SK-N-SH (cell line): ENCODE data around the gene RAB4B. TPM values are rescaled to one million over a fixed set of nuclear protein-coding genes. Genes with fewer than 3 reads are reported as not detected.
"Not testable (repeated sequence)": the region's sequence is repeated elsewhere in the genome, so short reads cannot be mapped to it uniquely, and the experiment has no call there.

Experiments used
- CTCF ChIA-PET: fragments of 300-600, 350-600 bp; formaldehyde crosslinking; extraction: SDS; loops from one replicate; lab custom pipeline; 2021; lab: Yijun Ruan, JAX
- POLR2A ChIA-PET: fragments of 350-600 bp; sonication (Branson Sonifier 250); formaldehyde crosslinking; extraction: SDS; loops from one replicate; lab custom pipeline; 2020; ENCODE audit warnings: antibody characterized with exemption, inconsistent platforms; lab: Yijun Ruan, JAX
- DNase-seq: peaks from one replicate; pipeline ENCODE4 v3.0.0; 2012
- H2AFZ ChIP-seq: fragments of 200-600 bp; sonication (generic); 2 replicates; pipeline ENCODE4 v1.8.1; 2016; ENCODE audit warnings: antibody characterized with exemption, mild to moderate bottlenecking, low read depth
- H3F3A ChIP-seq: fragments of 200-600 bp; sonication (generic); replicated peaks from 2 replicates; pipeline ENCODE3; 2016; ENCODE audit warnings: antibody characterized with exemption, mild to moderate bottlenecking; ENCODE audit not compliant: insufficient read depth
- H3K27ac ChIP-seq, 2 experiments: fragments of 200-500 bp in 1 of 2; fragments of 200-600 bp in 1 of 2; sonication (Bioruptor generic) in 1 of 2; sonication (generic), shearing (Covaris generic) in 1 of 2; 2 replicates each; pipeline versions ENCODE4 v1.5.1 to v1.6.1; 2014 to 2016; ENCODE audit warnings: low read depth in 2 of 2, inconsistent platforms in 1 of 2, low read length in 1 of 2, mild to moderate bottlenecking in 1 of 2, mixed read lengths in 1 of 2
- H3K27me3 ChIP-seq: fragments of 200-600 bp; sonication (generic), shearing (Covaris generic); 2 replicates; pipeline ENCODE4 v1.6.1; 2016; ENCODE audit warnings: mixed run types; ENCODE audit not compliant: insufficient read depth
- H3K36me3 ChIP-seq, 2 experiments: fragments of 200-500 bp in 1 of 2; fragments of 200-600 bp in 1 of 2; sonication (Bioruptor generic) in 1 of 2; sonication (generic) in 1 of 2; replicated peaks in 1 of 2; 2 replicates each; pipeline versions ENCODE3 to v1.5.1; 2014 to 2016; ENCODE audit warnings: low read length in 1 of 2, mild to moderate bottlenecking in 1 of 2; ENCODE audit not compliant: insufficient read depth in 2 of 2, control insufficient read depth in 1 of 2
- H3K4me1 ChIP-seq, 2 experiments: fragments of 200-500 bp in 1 of 2; fragments of 200-600 bp in 1 of 2; sonication (Bioruptor generic) in 1 of 2; sonication (generic), shearing (Covaris generic) in 1 of 2; 2 replicates each; pipeline versions ENCODE4 v1.5.1 to v1.6.1; 2014 to 2016; ENCODE audit warnings: low read depth in 1 of 2, low read length in 1 of 2, mixed run types in 1 of 2; ENCODE audit not compliant: insufficient read depth in 2 of 2, control insufficient read depth in 1 of 2
- H3K4me2 ChIP-seq: fragments of 200-600 bp; sonication (generic), shearing (Covaris generic); 2 replicates; pipeline ENCODE4 v1.6.1; 2017; ENCODE audit warnings: mixed run types
- H3K4me3 ChIP-seq, 2 experiments: fragments of 200-500 bp in 1 of 2; fragments of 200-600 bp in 1 of 2; sonication (Bioruptor generic) in 1 of 2; sonication (generic), shearing (Covaris generic) in 1 of 2; 2 replicates each; pipeline versions ENCODE4 v1.5.1 to v1.8.1; 2014 to 2016; ENCODE audit warnings: low read depth in 2 of 2, inconsistent platforms in 1 of 2, low read length in 1 of 2, mild to moderate bottlenecking in 1 of 2, mixed read lengths in 1 of 2, moderate library complexity in 1 of 2
- H3K79me2 ChIP-seq: fragments of 200-600 bp; sonication (generic); 2 replicates; pipeline ENCODE4 v1.8.1; 2017; ENCODE audit warnings: mild to moderate bottlenecking; ENCODE audit not compliant: insufficient read depth
- H3K9ac ChIP-seq: fragments of 200-600 bp; sonication (generic); 2 replicates; pipeline ENCODE4 v1.6.1; 2017; ENCODE audit warnings: mixed run types
- H3K9me2 ChIP-seq: fragments of 200-600 bp; sonication (generic); 2 replicates; pipeline ENCODE4 v1.6.1; 2017; ENCODE audit warnings: mixed run types
- H3K9me3 ChIP-seq: fragments of 200-600 bp; sonication (generic); 2 replicates; pipeline ENCODE4 v1.6.1; 2017; ENCODE audit warnings: mixed run types, mild to moderate bottlenecking, moderate library complexity
- H4K20me1 ChIP-seq: fragments of 200-600 bp; sonication (generic); 2 replicates; pipeline ENCODE4 v1.6.1; 2017; ENCODE audit warnings: mild to moderate bottlenecking, mixed run types; ENCODE audit not compliant: insufficient read depth
- NFIC ChIP-seq: IDR thresholded peaks from 2 replicates; pipeline ENCODE4 v1.4.0; 2012; ENCODE audit warnings: borderline replicate concordance
- RAD21 ChIP-seq: IDR thresholded peaks from 2 replicates; pipeline ENCODE4 v1.6.1; 2012; ENCODE audit warnings: mild to moderate bottlenecking, low read length
- SMC3 ChIP-seq: IDR thresholded peaks from 2 replicates; pipeline ENCODE4 v1.6.1; 2012; ENCODE audit warnings: low read depth, low read length, improper control_type of control experiment
- WGBS: methylation state at CpG from one replicate; pipeline ENCODE4 v1.1.6; 2017; ENCODE audit warnings: low lambda C conversion rate; 5-methylcytosine and 5-hydroxymethylcytosine counted together
- polyA plus RNA-seq, 3 experiments: library from polyadenylated mRNA; depleted of rRNA; stranded (reverse); fragments of >200 nt; gene quantifications; 2 replicates each; pipeline ENCODE4 v1.2.3, GENCODE V29; 2012
- TF ChIP-seq, protein P1 (sequence below): fragments of 200-600 bp; sonication (generic); IDR thresholded peaks from 2 replicates; pipeline ENCODE4 v1.6.1; 2017; ENCODE audit warnings: antibody characterized with exemption, mild to moderate bottlenecking, moderate library complexity

The RAB4B gene
- polyA plus RNA-seq, 1 of the 3 experiments (the other 2 are of a cell fraction), result 53.2 TPM

DNA sequence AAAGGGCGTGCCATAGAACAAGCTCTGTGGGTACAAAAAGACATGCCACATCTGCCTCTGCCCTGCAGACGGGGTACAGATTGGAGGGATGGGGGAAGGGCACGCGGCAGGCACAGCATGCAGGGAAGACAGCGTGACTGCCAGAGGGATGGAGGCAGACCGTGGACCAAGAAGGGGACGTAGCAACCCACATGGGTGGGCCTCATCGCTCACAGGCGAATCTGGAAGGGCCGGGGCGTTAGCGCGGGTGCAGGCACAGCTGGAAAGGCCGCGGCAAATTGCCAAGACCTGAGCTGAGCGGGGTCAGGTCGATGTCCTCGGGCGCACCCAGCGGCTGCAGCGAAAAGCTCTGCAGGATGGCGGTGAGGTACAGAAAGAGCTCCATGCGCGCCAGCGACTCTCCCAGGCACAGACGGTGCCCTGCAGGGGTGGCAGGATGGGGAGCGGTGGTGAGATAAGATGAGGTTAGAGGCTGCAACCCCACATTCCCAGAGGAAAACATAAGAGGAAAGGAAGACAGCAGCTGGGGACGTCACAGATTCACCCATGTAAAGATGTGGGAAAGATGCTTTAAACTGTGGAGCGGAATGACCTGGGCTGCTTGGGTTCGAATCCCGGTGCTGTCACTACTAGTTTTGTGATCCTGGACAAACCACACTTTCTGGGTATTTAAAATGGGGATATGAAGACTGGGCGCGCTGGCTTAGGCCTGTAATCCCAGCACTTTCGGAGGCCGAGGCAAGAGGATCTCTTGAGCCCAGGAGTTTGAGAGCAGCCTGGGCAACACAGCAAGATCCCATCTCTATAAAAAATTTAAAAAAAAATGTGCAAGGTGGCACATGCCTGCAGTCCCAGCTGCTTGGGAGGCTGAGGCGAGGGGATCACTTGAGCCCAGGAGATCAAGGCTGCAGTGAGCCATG is 40.7 kb downstream of the RAB4B start:
- WGBS, result 35% methylated on average over 24 of the region's 36 CpGs
- H3K27me3 ChIP-seq, H3K9me2 ChIP-seq, H3K4me3 ChIP-seq, POLR2A ChIA-PET, H4K20me1 ChIP-seq, H3F3A ChIP-seq: not testable (repeated sequence)
- peak; percentile 57 for DNase-seq
- H3K4me2 ChIP-seq, result peak overlapping the region; percentile 68; the same call in 1 of the 2 replicates
- TF ChIP-seq RAD21, result peak; percentile 15; the same call in 1 of the 2 replicates
- TF ChIP-seq, protein P1, sequence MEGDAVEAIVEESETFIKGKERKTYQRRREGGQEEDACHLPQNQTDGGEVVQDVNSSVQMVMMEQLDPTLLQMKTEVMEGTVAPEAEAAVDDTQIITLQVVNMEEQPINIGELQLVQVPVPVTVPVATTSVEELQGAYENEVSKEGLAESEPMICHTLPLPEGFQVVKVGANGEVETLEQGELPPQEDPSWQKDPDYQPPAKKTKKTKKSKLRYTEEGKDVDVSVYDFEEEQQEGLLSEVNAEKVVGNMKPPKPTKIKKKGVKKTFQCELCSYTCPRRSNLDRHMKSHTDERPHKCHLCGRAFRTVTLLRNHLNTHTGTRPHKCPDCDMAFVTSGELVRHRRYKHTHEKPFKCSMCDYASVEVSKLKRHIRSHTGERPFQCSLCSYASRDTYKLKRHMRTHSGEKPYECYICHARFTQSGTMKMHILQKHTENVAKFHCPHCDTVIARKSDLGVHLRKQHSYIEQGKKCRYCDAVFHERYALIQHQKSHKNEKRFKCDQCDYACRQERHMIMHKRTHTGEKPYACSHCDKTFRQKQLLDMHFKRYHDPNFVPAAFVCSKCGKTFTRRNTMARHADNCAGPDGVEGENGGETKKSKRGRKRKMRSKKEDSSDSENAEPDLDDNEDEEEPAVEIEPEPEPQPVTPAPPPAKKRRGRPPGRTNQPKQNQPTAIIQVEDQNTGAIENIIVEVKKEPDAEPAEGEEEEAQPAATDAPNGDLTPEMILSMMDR, result peak; percentile 46; the same call in 1 of the 2 replicates
- peak; percentile 42; the same call in 1 of the 2 replicates for TF ChIP-seq NFIC
- TF ChIP-seq, all 33 proteins: peak for 3; not testable (repeated sequence) for 30
- not testable (repeated sequence) for H3K27ac ChIP-seq, H2AFZ ChIP-seq, H3K4me1 ChIP-seq, H3K79me2 ChIP-seq, H3K36me3 ChIP-seq, H3K9ac ChIP-seq, H3K9me3 ChIP-seq
- CTCF ChIA-PET, result interaction anchor here (1.3 to 5.4 kb wide), 8 partner anchors 9 to 156 kb away, joined by 3 to 44 read pairs (median 4); partner anchors contain the start of gene MIA

DNA sequence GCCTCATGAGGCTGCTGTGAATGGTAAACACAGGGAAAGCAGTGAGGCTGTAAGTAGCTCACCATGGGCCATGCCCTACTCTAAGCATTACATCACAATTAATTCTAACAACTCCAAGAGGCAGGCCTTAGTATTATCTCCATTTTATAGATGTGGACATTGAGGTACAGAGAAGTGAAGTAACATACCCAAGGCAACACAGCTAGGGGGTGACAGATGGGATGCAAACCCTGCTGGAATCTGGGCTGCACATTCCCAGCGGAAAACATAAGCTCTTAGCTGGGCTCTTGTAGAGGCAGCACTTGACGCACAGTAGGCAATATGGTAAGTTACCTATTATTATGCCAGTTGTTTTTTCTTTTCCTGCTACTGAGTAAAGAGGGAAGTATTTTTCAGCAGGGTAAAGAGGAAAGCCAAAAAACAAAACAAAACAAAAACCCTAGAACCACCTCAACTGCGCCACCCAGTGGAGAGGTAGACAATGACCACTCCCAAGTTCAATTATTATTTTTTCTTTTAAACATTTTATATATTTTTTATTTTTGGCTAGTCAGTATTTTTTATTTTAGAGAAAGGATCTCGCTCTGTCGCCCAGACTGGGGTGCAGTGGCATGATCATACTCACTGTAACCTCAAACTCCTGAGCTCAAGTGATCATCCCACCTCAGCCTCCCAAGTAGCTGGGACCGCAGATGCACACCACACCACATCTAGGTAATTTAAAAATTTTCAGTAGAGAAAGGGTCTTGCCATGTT is 41.6 kb downstream of the RAB4B start:
- H3K4me1 ChIP-seq, H3K36me3 ChIP-seq, H3K4me3 ChIP-seq, H3K9me3 ChIP-seq, H3K9me2 ChIP-seq, H4K20me1 ChIP-seq, H3K4me2 ChIP-seq, DNase-seq, H3F3A ChIP-seq, H2AFZ ChIP-seq, H3K9ac ChIP-seq, H3K27ac ChIP-seq, POLR2A ChIA-PET: not testable (repeated sequence)
- 49% methylated on average over 6 of the region's 6 CpGs for WGBS
- TF ChIP-seq, protein P1, result peak; percentile 73
- peak; percentile 63 for TF ChIP-seq RAD21
- peak; percentile 46 for TF ChIP-seq SMC3
- TF ChIP-seq, all 33 proteins: peak for 3; not testable (repeated sequence) for 30
- H3K79me2 ChIP-seq, H3K27me3 ChIP-seq: not testable (repeated sequence)
- CTCF ChIA-PET, result interaction anchor here (1.0 to 5.4 kb wide), 12 partner anchors 9 to 161 kb away, joined by 3 to 44 read pairs (median 3); partner anchors contain the start of gene MIA
